Lower lobe of right lung (tissue), 2 donors: ENCODE measurements around the gene HUS1B. TPM values are rescaled to one million over a fixed set of nuclear protein-coding genes. Genes with fewer than 3 reads are reported as not detected.

Experiments
- ATAC-seq, 2 donors: fragments of 200-7000 bp; cut with Tn5 transposase; one replicate each; pipeline ENCODE4 v1.9.1; 2020 to 2022; ENCODE audit warnings: mild to moderate bottlenecking in 2 of 2, moderate library complexity in 2 of 2
- DNase-seq: peaks from one replicate; pipeline ENCODE4 v3.0.0-alpha.2; 2020
- H3K27ac ChIP-seq: fragments of 200-600 bp; one replicate; pipeline ENCODE4 v1.8.0; 2022
- H3K27me3 ChIP-seq: fragments of 200-600 bp; one replicate; pipeline ENCODE4 v1.8.0; 2022; ENCODE audit warnings: low read depth
- H3K36me3 ChIP-seq: fragments of 200-600 bp; one replicate; pipeline ENCODE4 v1.8.0; 2022; ENCODE audit warnings: mild to moderate bottlenecking
- H3K4me1 ChIP-seq: fragments of 200-600 bp; one replicate; pipeline ENCODE4 v1.8.0; 2022
- H3K4me3 ChIP-seq: fragments of 200-600 bp; one replicate; pipeline ENCODE4 v1.8.0; 2022; ENCODE audit warnings: mild to moderate bottlenecking
- H3K9me3 ChIP-seq: fragments of 200-600 bp; one replicate; pipeline ENCODE4 v1.8.0; 2022
- CTCF ChIP-seq: fragments of 200-600 bp; IDR thresholded peaks from one replicate; pipeline ENCODE4 v1.8.0; 2022; ENCODE audit warnings: antibody characterized with exemption, mild to moderate bottlenecking
- intact Hi-C: fragments of 100-400 bp; cut with DNase I; formaldehyde crosslinking; loops from one replicate; pipeline ENCODE4 v1.11.0; 2022
- total RNA-seq: library from RNA; stranded (reverse); fragmentation: NEBNext Ultra II Directional; extraction: Animal tissue kit (Norgen Biotek cat#: 25700); gene quantifications from one replicate; pipeline ENCODE4 v1.2.1, GENCODE V29; 2021
- donor health status: DM: no; HTN: yes; CAD: no; lungs with severe emphysema.

The HUS1B gene
- total RNA-seq, 1 donor from 2014 or later, result 1.1 TPM

GRCh38 chr6:659716-660581, 3.0 kb upstream of the HUS1B start:
- intact Hi-C loops, result no loop called here
- Histone ChIP-seq H3K36me3 (peaks cover 11% of the 10 kb centered on the region), H3K4me3 (no peak overlapping the region), H3K4me1 (peaks cover 15% of the 10 kb centered on the region), H3K9me3 (no peaks in the 10 kb centered on the region), H3K27me3 (no peaks in the 10 kb centered on the region), H3K27ac (no peak overlapping the region)
- no peak for TF ChIP-seq CTCF
- no peak for DNase-seq
- ATAC-seq, result no peak

GRCh38 chr6:658244-658643, 1.3 kb upstream of the HUS1B start:
- DNase-seq (no peak), ATAC-seq (peak in 1 of 2 donors; percentile 52)
- Histone ChIP-seq H3K4me3 (no peak overlapping the region), H3K27me3 (no peaks in the 10 kb centered on the region), H3K27ac (no peak overlapping the region), H3K9me3 (no peaks in the 10 kb centered on the region), H3K4me1 (peaks cover 15% of the 10 kb centered on the region), H3K36me3 (peaks cover 11% of the 10 kb centered on the region)
- TF ChIP-seq CTCF, result no peak
- intact Hi-C loops, result no loop called here

- H3K4me3 ChIP-seq, result no peak overlapping the region
- no peaks in the 10 kb centered on the region for H3K27me3 ChIP-seq
- no peak overlapping the region for H3K27ac ChIP-seq
- TF ChIP-seq CTCF, result no peak
- DNase-seq (no peak), ATAC-seq (no peak)
- peaks cover 11% of the 10 kb centered on the region for H3K36me3 ChIP-seq
- peaks cover 15% of the 10 kb centered on the region for H3K4me1 ChIP-seq
- intact Hi-C loops, result no loop called here
- no peaks in the 10 kb centered on the region for H3K9me3 ChIP-seq
These were observed 843 bp upstream of the HUS1B start for GRCh38 chr6:657743-658142.

GRCh38 chr6:654136-654535, 2.8 kb downstream of the HUS1B start:
- intact Hi-C loops, result no loop called here
- Histone ChIP-seq H3K9me3 (no peaks in the 10 kb centered on the region), H3K27me3 (no peaks in the 10 kb centered on the region), H3K4me3 (no peak overlapping the region), H3K36me3 (peaks cover 11% of the 10 kb centered on the region), H3K4me1 (peaks cover 16% of the 10 kb centered on the region), H3K27ac (no peak overlapping the region)
- no peak for DNase-seq
- no peak for TF ChIP-seq CTCF
- no peak for ATAC-seq

GRCh38 chr6:652865-653264, 4.0 kb downstream of the HUS1B start:
- intact Hi-C loops, result no loop called here
- Histone ChIP-seq H3K9me3 (no peaks in the 10 kb centered on the region), H3K4me3 (no peak overlapping the region)

More at GRCh38 chr6:652865-653264, 4.0 kb downstream of the HUS1B start:
- no peak for TF ChIP-seq CTCF
- DNase-seq (no peak), ATAC-seq (peak in 1 of 2 donors; percentile 20)
- Histone ChIP-seq H3K36me3 (peaks cover 11% of the 10 kb centered on the region), H3K27me3 (no peaks in the 10 kb centered on the region), H3K27ac (no peak overlapping the region), H3K4me1 (peaks cover 10% of the 10 kb centered on the region)
